ENCODE results near the gene KLHDC7A. TPM values are rescaled to one million over a fixed set of nuclear protein-coding genes. Genes with fewer than 3 reads are reported as not detected.
"Not testable (repeated sequence)": the region's sequence is repeated elsewhere in the genome, so short reads cannot be mapped to it uniquely, and the experiment has no call there.

KLHDC7A gene
- total RNA-seq, 1 donor from 2014 or later: not detected

- H3K4me1 Mint-ChIP-seq (ENCODE audit: low read depth); H3K27me3 Mint-ChIP-seq (ENCODE audit: low read depth); H3K9me3 Mint-ChIP-seq; H3K27ac Mint-ChIP-seq; H3K4me3 Mint-ChIP-seq (ENCODE audit: low read depth); H3K36me3 Mint-ChIP-seq (ENCODE audit: low read depth); intact Hi-C loops (cut with micrococcal nuclease); DNase-seq (ENCODE audit: low spot score): not testable (repeated sequence)
Observed at GRCh38 chr1:18462517-18462916, 18.2 kb upstream of the KLHDC7A start.

GRCh38 chr1:18463063-18463462 lies 17.7 kb upstream of the KLHDC7A start:
- H3K4me3 Mint-ChIP-seq (ENCODE audit: low read depth): no peak overlapping the region
- H3K4me1 Mint-ChIP-seq (ENCODE audit: low read depth): no peaks in the 10 kb centered on the region
- intact Hi-C loops (cut with micrococcal nuclease): no loop called here
- H3K27ac Mint-ChIP-seq: no peak overlapping the region
- DNase-seq (ENCODE audit: low spot score): no peak
- H3K9me3 Mint-ChIP-seq: no peaks in the 10 kb centered on the region
- no peaks in the 10 kb centered on the region for H3K36me3 Mint-ChIP-seq (ENCODE audit: low read depth)
- H3K27me3 Mint-ChIP-seq (ENCODE audit: low read depth): no peaks in the 10 kb centered on the region

GRCh38 chr1:18463984-18464664 lies 16.6 kb upstream of the KLHDC7A start:
- no peaks in the 10 kb centered on the region for H3K4me1 Mint-ChIP-seq (ENCODE audit: low read depth)
- no peak overlapping the region for H3K4me3 Mint-ChIP-seq (ENCODE audit: low read depth)
- H3K27me3 Mint-ChIP-seq (ENCODE audit: low read depth): no peaks in the 10 kb centered on the region
- DNase-seq (ENCODE audit: low spot score): no peak
- intact Hi-C loops (cut with micrococcal nuclease): no loop called here
- no peaks in the 10 kb centered on the region for H3K9me3 Mint-ChIP-seq
- no peaks in the 10 kb centered on the region for H3K36me3 Mint-ChIP-seq (ENCODE audit: low read depth)
- H3K27ac Mint-ChIP-seq: no peak overlapping the region

GRCh38 chr1:18464665-18465050 lies 16.1 kb upstream of the KLHDC7A start:
- intact Hi-C loops (cut with micrococcal nuclease): no loop called here
- no peaks in the 10 kb centered on the region for H3K4me1 Mint-ChIP-seq (ENCODE audit: low read depth)
- no peaks in the 10 kb centered on the region for H3K36me3 Mint-ChIP-seq (ENCODE audit: low read depth)
- no peak for DNase-seq (ENCODE audit: low spot score)
- H3K27me3 Mint-ChIP-seq (ENCODE audit: low read depth): no peaks in the 10 kb centered on the region
- no peak overlapping the region for H3K4me3 Mint-ChIP-seq (ENCODE audit: low read depth)
- no peak overlapping the region for H3K27ac Mint-ChIP-seq
- H3K9me3 Mint-ChIP-seq: no peaks in the 10 kb centered on the region

- Mint-ChIP-seq H3K36me3 (ENCODE audit: low read depth) (no peaks in the 10 kb centered on the region), H3K27me3 (ENCODE audit: low read depth) (no peaks in the 10 kb centered on the region), H3K4me1 (ENCODE audit: low read depth) (no peaks in the 10 kb centered on the region), H3K27ac (no peak overlapping the region), H3K9me3 (no peaks in the 10 kb centered on the region), H3K4me3 (ENCODE audit: low read depth) (no peak overlapping the region)
- DNase-seq (ENCODE audit: low spot score): no peak
- intact Hi-C loops (cut with micrococcal nuclease): no loop called here
Observed at GRCh38 chr1:18466676-18467075, 14.1 kb upstream of the KLHDC7A start.

- no peak for DNase-seq (ENCODE audit: low spot score)
- H3K4me3 Mint-ChIP-seq (ENCODE audit: low read depth): no peak overlapping the region
- no peaks in the 10 kb centered on the region for H3K27me3 Mint-ChIP-seq (ENCODE audit: low read depth)
- no peaks in the 10 kb centered on the region for H3K36me3 Mint-ChIP-seq (ENCODE audit: low read depth)
- H3K4me1 Mint-ChIP-seq (ENCODE audit: low read depth): no peaks in the 10 kb centered on the region
- H3K27ac Mint-ChIP-seq: no peak overlapping the region
- no peaks in the 10 kb centered on the region for H3K9me3 Mint-ChIP-seq
- intact Hi-C loops (cut with micrococcal nuclease): no loop called here
Observed at GRCh38 chr1:18468570-18468969, 12.2 kb upstream of the KLHDC7A start.

- Mint-ChIP-seq H3K9me3 (no peaks in the 10 kb centered on the region), H3K27me3 (ENCODE audit: low read depth) (no peaks in the 10 kb centered on the region), H3K36me3 (ENCODE audit: low read depth) (no peaks in the 10 kb centered on the region), H3K27ac (no peak overlapping the region), H3K4me1 (ENCODE audit: low read depth) (no peaks in the 10 kb centered on the region), H3K4me3 (ENCODE audit: low read depth) (no peak overlapping the region)
- intact Hi-C loops (cut with micrococcal nuclease): no loop called here
- DNase-seq (ENCODE audit: low spot score): no peak
Observed at GRCh38 chr1:18469514-18469913, 11.2 kb upstream of the KLHDC7A start.

- H3K4me1 Mint-ChIP-seq (ENCODE audit: low read depth): no peaks in the 10 kb centered on the region
- DNase-seq (ENCODE audit: low spot score): no peak
- no peaks in the 10 kb centered on the region for H3K36me3 Mint-ChIP-seq (ENCODE audit: low read depth)
- no peak overlapping the region for H3K4me3 Mint-ChIP-seq (ENCODE audit: low read depth)
- H3K27ac Mint-ChIP-seq: no peak overlapping the region
- no peaks in the 10 kb centered on the region for H3K9me3 Mint-ChIP-seq
- intact Hi-C loops (cut with micrococcal nuclease): no loop called here
- H3K27me3 Mint-ChIP-seq (ENCODE audit: low read depth): no peaks in the 10 kb centered on the region
Observed at GRCh38 chr1:18470671-18471355, 9.9 kb upstream of the KLHDC7A start.

- no peak for DNase-seq (ENCODE audit: low spot score)
- H3K36me3 Mint-ChIP-seq (ENCODE audit: low read depth): no peaks in the 10 kb centered on the region
- no peaks in the 10 kb centered on the region for H3K9me3 Mint-ChIP-seq
- intact Hi-C loops (cut with micrococcal nuclease): no loop called here
- no peaks in the 10 kb centered on the region for H3K27me3 Mint-ChIP-seq (ENCODE audit: low read depth)
- no peaks in the 10 kb centered on the region for H3K4me1 Mint-ChIP-seq (ENCODE audit: low read depth)
- no peak overlapping the region for H3K4me3 Mint-ChIP-seq (ENCODE audit: low read depth)
- H3K27ac Mint-ChIP-seq: no peak overlapping the region
Observed at GRCh38 chr1:18473195-18473815, 7.4 kb upstream of the KLHDC7A start.

GRCh38 chr1:18474559-18475175 lies 6.1 kb upstream of the KLHDC7A start:
- H3K9me3 Mint-ChIP-seq: no peaks in the 10 kb centered on the region
- DNase-seq (ENCODE audit: low spot score): no peak
- no peak overlapping the region for H3K4me3 Mint-ChIP-seq (ENCODE audit: low read depth)
- H3K36me3 Mint-ChIP-seq (ENCODE audit: low read depth): no peaks in the 10 kb centered on the region
- intact Hi-C loops (cut with micrococcal nuclease): no loop called here
- peaks cover 2% of the 10 kb centered on the region for H3K27me3 Mint-ChIP-seq (ENCODE audit: low read depth)
- peaks cover 8% of the 10 kb centered on the region for H3K4me1 Mint-ChIP-seq (ENCODE audit: low read depth)
- H3K27ac Mint-ChIP-seq: no peak overlapping the region

- H3K27me3 Mint-ChIP-seq (ENCODE audit: low read depth): peaks cover 2% of the 10 kb centered on the region
- no peaks in the 10 kb centered on the region for H3K36me3 Mint-ChIP-seq (ENCODE audit: low read depth)
- H3K9me3 Mint-ChIP-seq: no peaks in the 10 kb centered on the region
- H3K4me3 Mint-ChIP-seq (ENCODE audit: low read depth): no peak overlapping the region
- intact Hi-C loops (cut with micrococcal nuclease): no loop called here
- no peak overlapping the region for H3K27ac Mint-ChIP-seq
- no peak for DNase-seq (ENCODE audit: low spot score)
- peaks cover 10% of the 10 kb centered on the region for H3K4me1 Mint-ChIP-seq (ENCODE audit: low read depth)
Observed at GRCh38 chr1:18475234-18475905, 5.4 kb upstream of the KLHDC7A start.

GRCh38 chr1:18479454-18479853 lies 1.3 kb upstream of the KLHDC7A start:
- Mint-ChIP-seq H3K27ac (no peak overlapping the region), H3K27me3 (ENCODE audit: low read depth) (peaks cover 2% of the 10 kb centered on the region), H3K9me3 (no peaks in the 10 kb centered on the region), H3K36me3 (ENCODE audit: low read depth) (no peaks in the 10 kb centered on the region), H3K4me1 (ENCODE audit: low read depth) (peaks cover 10% of the 10 kb centered on the region), H3K4me3 (ENCODE audit: low read depth) (no peak overlapping the region)
- DNase-seq (ENCODE audit: low spot score): no peak
- intact Hi-C loops (cut with micrococcal nuclease): no loop called here
